Measurements from ENCODE around the gene KCNJ12.

DNA sequence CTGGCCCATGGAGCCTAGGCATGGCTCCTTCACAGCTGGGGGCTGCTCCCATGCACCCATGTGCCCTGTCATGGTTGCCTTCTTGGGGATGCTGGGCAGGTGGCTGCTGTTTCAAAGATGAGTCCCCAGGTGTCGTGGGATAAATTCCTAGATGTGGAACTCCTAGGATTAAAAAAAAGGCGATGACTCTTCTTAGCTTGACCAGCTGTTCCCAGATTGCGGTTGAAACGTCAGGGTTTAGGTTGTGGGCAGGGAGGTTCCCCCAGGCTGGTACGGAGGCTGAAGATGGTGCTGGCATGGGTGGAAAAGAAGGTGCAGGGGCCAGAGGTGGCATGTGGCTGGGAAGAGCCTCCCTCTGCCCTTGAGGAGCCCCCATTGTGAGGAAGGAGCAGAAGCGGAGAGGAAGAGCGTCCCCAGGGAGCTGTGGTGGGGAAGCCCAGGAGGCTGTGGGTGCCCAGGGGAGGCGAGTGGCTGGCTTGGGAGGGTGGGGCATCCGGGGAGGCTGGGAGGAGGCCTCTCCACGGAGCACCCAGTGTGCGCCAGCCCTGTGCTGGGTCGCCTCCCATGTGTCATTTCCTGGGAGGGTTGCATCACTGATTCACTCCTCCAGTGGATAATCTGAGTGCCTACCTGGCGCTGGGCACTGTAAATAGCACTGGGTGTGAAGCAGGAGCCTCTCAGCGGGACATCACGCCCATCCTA lies 7.5 kb upstream of the KCNJ12 start:
- TF ChIP-seq, protein P1, sequence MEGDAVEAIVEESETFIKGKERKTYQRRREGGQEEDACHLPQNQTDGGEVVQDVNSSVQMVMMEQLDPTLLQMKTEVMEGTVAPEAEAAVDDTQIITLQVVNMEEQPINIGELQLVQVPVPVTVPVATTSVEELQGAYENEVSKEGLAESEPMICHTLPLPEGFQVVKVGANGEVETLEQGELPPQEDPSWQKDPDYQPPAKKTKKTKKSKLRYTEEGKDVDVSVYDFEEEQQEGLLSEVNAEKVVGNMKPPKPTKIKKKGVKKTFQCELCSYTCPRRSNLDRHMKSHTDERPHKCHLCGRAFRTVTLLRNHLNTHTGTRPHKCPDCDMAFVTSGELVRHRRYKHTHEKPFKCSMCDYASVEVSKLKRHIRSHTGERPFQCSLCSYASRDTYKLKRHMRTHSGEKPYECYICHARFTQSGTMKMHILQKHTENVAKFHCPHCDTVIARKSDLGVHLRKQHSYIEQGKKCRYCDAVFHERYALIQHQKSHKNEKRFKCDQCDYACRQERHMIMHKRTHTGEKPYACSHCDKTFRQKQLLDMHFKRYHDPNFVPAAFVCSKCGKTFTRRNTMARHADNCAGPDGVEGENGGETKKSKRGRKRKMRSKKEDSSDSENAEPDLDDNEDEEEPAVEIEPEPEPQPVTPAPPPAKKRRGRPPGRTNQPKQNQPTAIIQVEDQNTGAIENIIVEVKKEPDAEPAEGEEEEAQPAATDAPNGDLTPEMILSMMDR (IDR thresholded peaks at IDR 0.05), result no peak
- TF ChIP-seq EZH2 (IDR thresholded peaks at IDR 0.05) (no peak), EZH2phosphoT487 (IDR thresholded peaks at IDR 0.05) (no peak)
